ENCODE results near the gene CINP.

CINP gene

GRCh38 chr14:102362545-102363181 is at the start of gene CINP, which contains the start of gene TECPR2:
Gene CINP, minus strand, starts transcription at chr14:102362890. Its CDS starts 39 bp downstream, at chr14:102362851.
Gene TECPR2, plus strand, starts transcription at chr14:102362941. Its CDS starts 13,781 bp downstream, at chr14:102376722.
- DNase-seq = peak; percentile 94

- no peak for DNase-seq
Observed at GRCh38 chr14:102408724-102409123, 46.0 kb upstream of the CINP start.

- DNase-seq = no peak
Observed at GRCh38 chr14:102407258-102407657, 44.6 kb upstream of the CINP start.

DNA sequence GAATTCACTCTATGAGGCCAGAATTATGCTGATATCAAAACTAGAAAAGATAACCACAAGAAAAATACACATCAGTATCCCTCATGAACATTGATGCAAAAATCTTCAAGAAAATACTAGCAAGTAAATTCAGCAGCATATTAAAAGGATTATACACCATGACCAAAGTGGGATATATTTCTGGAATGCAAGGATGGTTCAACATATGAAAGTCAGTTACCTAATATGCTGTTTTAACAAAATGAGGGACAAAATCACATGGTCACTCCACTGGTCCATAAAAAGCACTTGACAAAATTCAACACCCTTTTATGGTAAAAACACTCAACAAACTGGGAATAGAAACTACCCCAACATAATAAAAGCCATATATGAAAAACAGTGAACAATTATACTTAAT is 40.3 kb upstream of the CINP start:
- DNase-seq = no peak

GRCh38 chr14:102396521-102396920 is 33.8 kb upstream of the CINP start:
- no peak for DNase-seq

GRCh38 chr14:102394717-102395375 is 32.2 kb upstream of the CINP start:
- DNase-seq = peak; percentile 28

DNA sequence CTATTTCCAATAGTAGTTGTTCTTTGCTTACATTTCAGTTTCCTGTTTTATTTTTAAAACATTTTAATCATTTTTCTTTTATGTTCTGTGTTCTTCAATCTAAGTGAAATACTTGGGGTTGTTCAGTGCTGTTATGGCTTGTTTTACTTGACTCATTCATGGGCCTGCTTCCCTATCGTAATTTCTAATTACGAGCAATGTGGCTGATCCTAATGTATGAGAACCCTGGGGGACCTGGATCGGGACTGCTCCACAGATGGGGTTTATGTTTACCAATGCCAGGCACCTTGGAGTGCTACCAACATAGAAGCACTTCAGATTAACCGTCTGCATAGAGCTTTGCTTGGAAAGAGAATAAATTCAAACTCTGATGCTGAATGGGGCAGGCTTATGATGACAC is 29.8 kb upstream of the CINP start:
- DNase-seq = no peak

DNA sequence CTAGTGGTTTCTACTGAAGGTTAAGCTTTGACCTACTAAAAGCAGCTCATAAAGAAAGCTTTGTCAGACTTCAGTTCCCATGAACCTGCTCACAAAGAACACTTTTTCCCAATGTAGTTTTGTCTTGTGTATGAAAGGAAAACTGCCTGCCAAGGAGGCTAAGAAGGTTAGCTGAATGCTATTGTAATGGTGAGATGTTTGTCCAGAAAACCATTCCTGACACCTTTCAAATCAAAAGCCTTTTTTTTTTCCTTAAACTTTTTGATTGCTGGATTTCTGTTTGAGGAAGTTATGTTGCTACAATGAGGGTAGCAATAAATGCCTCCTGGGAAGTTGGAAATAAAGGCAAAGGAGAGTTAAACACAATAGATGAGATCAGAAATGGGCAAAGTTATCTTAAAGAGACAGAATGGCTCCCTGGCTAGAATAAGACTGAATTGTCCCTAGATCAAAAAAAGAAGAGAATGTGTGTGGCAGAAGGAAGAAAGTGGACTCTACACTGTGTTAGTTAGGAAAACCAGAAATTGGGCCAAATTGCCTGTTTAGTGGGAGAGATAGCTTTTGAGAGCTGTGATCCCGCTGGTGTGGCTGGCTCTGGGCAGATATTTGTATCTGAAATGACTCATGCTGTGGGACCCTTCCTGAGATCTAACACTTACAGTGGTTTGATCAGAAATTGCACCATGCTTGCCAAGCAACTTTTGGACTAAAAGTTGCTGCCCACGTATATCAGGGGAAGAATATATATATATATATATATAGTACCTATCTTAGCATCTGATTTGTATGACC is 27.6 kb upstream of the CINP start:
- DNase-seq = peak; percentile 11

GRCh38 chr14:102389246-102389645 is 26.6 kb upstream of the CINP start:
- no peak for DNase-seq

GRCh38 chr14:102387086-102387485 is 24.4 kb upstream of the CINP start:
- DNase-seq = no peak

DNA sequence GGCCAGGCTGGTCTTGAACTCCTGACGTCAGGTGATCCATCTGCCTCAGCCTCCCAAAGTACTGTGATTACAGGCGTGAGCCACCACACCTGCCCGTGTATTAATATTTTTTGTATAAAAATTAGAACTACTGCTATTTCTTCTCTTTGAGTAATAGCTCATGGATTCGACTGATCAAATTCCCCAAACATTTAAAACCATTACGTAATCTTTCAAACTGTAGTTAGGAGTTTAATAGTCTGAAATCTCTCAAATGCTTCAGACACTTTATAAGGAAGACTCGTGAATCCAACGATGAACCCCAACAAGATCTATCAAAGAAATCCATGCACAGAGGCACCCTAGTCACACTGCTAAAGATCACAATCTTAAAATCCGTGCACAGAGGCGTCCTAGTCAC is 16.1 kb upstream of the CINP start:
- DNase-seq = no peak

GRCh38 chr14:102377696-102378095 is 15.0 kb upstream of the CINP start:
- no peak for DNase-seq

DNA sequence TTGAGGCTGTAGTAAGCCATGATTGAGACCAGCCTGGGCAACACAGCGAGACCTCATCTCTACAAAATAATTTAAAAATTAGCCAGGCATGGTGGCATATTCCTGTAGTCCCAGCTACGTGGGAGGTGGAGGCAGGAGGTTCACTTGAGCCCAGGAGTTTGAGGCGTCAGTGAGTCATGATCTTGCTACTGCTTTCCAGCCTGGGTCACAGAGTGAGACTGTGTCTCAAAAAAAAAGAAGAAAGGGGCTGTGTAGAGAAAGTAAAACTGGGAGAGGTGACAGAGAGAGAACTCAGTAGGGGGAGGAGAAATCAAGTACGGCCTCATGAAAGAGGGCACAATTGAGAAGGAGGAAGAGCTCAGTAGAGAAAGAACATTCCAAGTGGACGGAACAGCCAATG is 12.4 kb upstream of the CINP start:
- DNase-seq = no peak

DNA sequence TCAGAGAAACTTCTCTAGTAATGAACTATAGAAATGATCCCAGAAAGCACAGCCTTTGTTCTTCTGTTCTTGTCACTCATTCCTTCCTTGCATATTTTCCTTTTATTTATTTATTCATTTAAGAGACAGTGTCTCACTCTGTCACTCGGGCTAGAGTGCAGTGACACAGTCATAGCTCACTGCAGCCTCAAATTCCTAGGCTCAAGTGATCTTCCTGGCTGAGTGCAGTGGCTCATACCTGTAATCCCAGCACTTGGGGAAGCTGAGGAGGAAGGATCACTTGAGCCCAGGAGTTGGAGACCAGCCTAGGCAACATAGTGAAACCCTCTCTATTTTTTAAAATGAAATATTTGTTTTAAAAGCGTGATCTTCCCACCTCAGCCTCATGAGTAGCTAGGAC is 11.6 kb upstream of the CINP start:
- no peak for DNase-seq

GRCh38 chr14:102373110-102373509 is 10.4 kb upstream of the CINP start:
- DNase-seq = no peak

DNA sequence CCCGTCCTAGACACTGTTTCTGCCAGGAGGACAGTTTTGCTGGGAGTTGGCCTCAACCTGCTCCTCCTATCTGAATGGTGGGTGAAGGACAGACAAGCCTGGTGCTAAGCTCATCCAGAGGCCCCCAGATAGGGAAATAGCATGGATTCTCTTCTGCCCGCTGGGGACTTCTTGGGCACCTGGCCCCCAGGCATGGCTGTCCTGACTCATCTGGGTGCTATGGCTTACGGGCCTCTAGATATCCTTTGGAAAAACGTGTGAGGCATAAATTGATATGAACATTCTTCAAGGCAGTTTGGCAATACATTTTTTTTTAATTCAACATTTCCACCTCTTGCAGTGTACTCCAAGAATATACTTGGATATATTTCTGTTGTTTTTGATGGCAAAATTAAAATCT is 8.7 kb upstream of the CINP start:
- DNase-seq = no peak

DNA sequence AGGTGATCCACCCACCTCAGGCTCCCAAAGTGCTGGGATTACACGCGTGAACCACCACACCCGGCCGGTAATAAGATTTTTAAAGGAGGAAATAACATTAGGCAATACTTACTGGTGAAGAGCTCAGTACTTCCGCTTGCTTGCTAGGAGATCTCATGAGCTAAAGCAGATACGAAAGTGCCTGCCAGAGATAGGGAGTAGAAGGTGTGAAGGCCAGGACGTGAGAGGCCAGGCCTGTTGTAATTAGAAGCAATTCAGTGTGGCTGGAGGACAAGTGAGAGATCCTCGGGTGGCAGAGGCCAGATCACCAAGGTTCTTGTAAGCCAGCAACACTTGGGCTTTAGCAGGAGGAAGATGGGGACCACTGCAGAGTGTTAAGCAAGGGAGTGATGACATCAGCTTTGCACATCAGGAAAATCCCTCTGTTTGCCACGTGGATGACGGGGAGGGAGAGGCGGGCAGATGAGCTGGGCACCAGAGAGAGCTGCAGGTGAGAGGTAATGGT is 7.7 kb upstream of the CINP start:
- DNase-seq = no peak

DNA sequence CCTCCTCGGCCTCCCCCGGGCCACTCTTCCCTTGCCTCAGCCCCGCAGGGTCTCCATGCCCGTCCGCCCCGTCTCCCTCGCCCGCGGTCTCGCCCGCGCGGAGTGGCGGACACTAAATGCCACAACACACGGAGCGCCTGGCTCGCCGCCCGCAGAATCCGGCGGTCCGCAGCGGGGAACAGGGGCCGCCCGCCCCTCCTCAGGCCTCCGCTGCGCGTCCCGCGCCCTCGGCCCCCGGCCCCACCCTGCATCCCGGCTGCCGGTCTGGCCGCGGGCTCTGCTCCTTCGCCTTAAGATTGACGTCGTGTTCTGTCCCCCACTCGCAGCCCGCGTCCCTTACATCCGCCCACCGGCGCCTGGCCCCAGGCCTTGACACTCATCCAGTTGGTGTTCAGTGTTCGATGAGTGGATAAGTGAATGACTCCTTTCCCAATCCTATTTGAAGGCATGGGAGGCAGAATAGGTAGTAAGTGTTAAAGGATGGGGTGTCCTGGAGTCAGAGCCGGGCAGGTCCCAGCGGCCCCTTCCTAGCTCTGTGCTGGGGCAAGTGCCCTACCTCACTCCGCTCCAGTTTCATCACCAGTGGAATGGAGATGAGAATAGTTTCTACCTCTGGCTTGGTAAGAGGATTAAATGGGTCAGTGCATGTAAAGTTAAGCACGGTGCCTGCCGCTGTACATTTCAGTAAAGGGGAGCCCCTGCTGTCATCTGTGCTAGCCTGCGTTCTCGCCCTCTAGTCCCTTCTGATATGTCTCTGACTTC is 673 bp upstream of the CINP start:
- DNase-seq = peak; percentile 63

DNA sequence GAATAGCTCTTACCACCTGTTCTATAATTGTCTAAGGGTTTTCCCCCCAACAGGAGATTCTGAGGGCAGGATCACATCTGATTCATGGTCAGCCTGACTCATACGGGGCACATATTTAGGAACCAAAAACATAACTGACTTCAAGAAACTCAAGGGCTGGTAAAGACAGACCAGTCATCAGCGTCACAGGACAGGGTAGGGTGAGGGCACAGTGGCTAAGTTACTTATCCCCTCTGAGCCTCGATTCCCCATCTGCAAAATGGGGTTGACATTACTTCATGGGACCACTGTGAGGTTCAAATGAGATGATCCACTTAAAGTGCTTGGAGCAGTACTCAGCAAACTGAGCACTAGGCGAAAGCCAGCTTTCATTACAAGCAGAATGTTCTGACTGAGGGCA is 606 bp downstream of the CINP start:
- DNase-seq = no peak

GRCh38 chr14:102360388-102360787 is 2.3 kb downstream of the CINP start:
- DNase-seq = no peak

DNA sequence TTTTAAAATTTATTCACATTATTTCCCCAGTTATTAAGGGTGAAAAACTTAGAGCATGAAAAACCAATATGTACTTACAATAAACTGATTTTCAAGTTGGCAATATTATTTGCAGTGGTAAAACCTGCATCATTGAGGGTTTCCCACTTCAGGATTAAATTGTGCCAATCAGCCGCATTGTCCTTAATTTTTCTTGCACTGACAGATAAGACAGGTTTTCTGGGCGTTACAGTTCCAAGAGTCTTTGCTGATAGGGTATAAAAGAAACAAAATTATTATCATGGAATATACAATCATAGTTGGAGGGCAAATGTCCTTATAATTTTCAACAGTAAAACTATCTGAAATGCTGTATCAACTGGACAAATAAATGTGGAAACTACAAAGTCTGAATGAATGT is 3.3 kb downstream of the CINP start:
- DNase-seq = no peak

GRCh38 chr14:102356280-102356679 is 6.4 kb downstream of the CINP start:
- DNase-seq = no peak

GRCh38 chr14:102353126-102353619 is 9.5 kb downstream of the CINP start:
- no peak for DNase-seq
